Kidney epithelial cell (primary cell): ENCODE measurements around the gene SNED1. TPM values are rescaled to one million over a fixed set of nuclear protein-coding genes. Genes with fewer than 3 reads are reported as not detected.
A peak's percentile ranks its signal among the peaks of the same experiment; 100 is the strongest.

Experiments
- DNase-seq: peaks from one replicate; pipeline ENCODE4 v3.0.0-alpha.2; 2010; ENCODE audit warnings: low read depth
- H3K27me3 ChIP-seq: 2 replicates; pipeline ENCODE4 v1.6.0; 2011; ENCODE audit warnings: low read length; ENCODE audit not compliant: control insufficient read depth, insufficient read depth
- H3K36me3 ChIP-seq: 2 replicates; pipeline ENCODE4 v1.5.1; 2011; ENCODE audit warnings: low read length; ENCODE audit not compliant: control insufficient read depth, insufficient read depth
- H3K4me3 ChIP-seq: 2 replicates; pipeline ENCODE4 v1.5.1; 2011; ENCODE audit warnings: low read depth, mild to moderate bottlenecking, control low read depth, low read length
- CTCF ChIP-seq: IDR thresholded peaks from 2 replicates; pipeline ENCODE4 v1.5.1; 2011; ENCODE audit warnings: mild to moderate bottlenecking, moderate library complexity, low read length, control low read depth, inconsistent platforms; ENCODE audit not compliant: insufficient read depth, poor library complexity, severe bottlenecking
- total RNA-seq: library from RNA; depleted of rRNA; stranded (reverse); fragments of >200 nt; gene quantifications from 2 replicates; pipeline ENCODE4 v1.2.3, GENCODE V29; 2015

Gene SNED1
- 2.2 and 5.1 TPM in 2 replicates for total RNA-seq

GRCh38 chr2:240997856-240998705, at the start of gene SNED1:
TSS of gene SNED1 (plus strand) at chr2:240998618. CDS start at chr2:240998838, 220 bp downstream.
- Histone ChIP-seq H3K4me3 (peak within 1 kb of the TSS; percentile 50), H3K36me3 (no peaks in the 10 kb centered on the region), H3K27me3 (no peaks in the 10 kb centered on the region)
- no peak for DNase-seq
- no peak for TF ChIP-seq CTCF

- no peak for DNase-seq
- Histone ChIP-seq H3K4me3 (no peak overlapping the region), H3K36me3 (no peaks in the 10 kb centered on the region), H3K27me3 (peaks cover 4% of the 10 kb centered on the region)
- no peak for TF ChIP-seq CTCF
Measured at GRCh38 chr2:240948905-240949790, 49.3 kb upstream of the SNED1 start.

GRCh38 chr2:240949791-240950705, 48.4 kb upstream of the SNED1 start:
- peaks cover 8% of the 10 kb centered on the region for H3K27me3 ChIP-seq
- no peak overlapping the region for H3K4me3 ChIP-seq
- no peaks in the 10 kb centered on the region for H3K36me3 ChIP-seq
- TF ChIP-seq CTCF, result no peak
- no peak for DNase-seq

GRCh38 chr2:240951045-240951594, 47.3 kb upstream of the SNED1 start:
- H3K4me3 ChIP-seq, result no peak overlapping the region
- peaks cover 19% of the 10 kb centered on the region for H3K27me3 ChIP-seq
- H3K36me3 ChIP-seq, result no peaks in the 10 kb centered on the region
- no peak for DNase-seq
- no peak for TF ChIP-seq CTCF
